Ecto neural progenitor cell (in vitro differentiated cells): ENCODE measurements around the gene MRPL48.
"Not testable (repeated sequence)": the region's sequence is repeated elsewhere in the genome, so short reads cannot be mapped to it uniquely, and the experiment has no call there.

Source experiments
- DNase-seq: peaks from one replicate; pipeline ENCODE4 v3.0.0-alpha.2; 2018; ENCODE audit warnings: low spot score

Gene MRPL48

GRCh38 chr11:73779084-73779902 is 8.4 kb upstream of the MRPL48 start:
- peak; percentile 97 for DNase-seq

DNA sequence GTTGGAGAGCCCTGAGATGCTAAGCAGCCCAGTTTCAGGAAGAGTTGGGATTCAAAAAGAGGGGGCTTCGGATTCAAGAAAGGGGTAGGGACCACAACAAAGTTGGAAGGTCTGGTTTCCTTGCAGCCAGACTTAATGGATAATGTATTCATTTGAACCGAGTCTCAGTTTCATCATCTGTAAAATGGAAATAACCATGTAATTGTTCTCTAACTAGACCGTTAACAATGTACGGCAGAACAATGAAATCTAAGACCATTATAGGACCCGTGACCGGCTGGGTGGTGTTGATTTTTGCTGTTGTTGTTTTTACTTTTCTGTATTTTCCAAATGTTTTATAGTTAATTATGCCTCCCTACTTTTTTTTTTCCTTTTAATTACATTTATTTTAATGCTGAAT is 6.4 kb upstream of the MRPL48 start:
- DNase-seq, result no peak

GRCh38 chr11:73783483-73784020 is 4.1 kb upstream of the MRPL48 start:
- DNase-seq, result no peak

DNA sequence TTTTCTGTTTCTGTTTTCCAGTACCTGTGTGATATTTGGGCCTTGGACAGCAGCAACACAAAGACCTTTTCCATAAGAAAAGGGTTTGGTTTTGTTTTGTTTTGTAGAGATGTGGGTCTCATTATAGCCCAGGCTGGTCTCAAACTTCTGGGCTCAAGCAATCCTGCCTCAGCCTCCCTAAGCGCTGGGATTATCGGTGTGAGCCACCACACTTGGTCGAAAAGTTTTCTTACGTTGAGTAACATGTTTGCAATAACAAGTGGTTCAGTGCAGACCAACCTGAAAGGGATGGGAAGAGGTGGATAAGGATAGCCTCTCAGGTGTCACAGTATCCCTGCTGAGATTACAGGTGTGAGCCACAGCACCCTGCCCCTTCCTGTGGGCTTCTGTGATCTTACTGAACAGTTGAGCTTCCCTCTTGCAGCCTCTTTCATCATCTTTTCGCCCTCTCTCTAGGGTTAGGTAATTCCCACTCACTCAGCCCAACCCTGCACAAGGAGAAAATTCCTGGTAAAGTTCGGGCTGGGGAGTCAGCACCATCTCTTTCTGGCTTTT is 3.5 kb upstream of the MRPL48 start:
- no peak for DNase-seq

DNA sequence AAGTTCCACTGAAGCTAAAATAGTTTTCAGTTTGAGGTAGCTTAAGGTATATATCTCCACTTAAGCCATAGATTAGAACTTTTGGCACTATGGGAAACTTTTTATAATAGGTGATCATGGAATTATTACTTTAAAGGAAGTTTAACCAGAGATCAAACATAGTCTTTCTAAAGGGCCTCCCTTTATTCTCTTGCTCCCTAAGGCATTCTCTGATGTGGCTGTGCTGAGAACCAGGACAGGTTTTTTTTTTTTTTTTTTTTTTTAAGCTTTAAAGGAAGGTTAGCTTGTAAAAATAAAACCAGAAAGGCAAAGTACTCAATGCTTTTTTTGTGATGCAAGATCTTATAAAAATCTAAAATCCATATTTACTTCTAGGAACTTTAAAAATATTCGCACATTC is 2.9 kb upstream of the MRPL48 start:
- DNase-seq, result no peak

- not testable (repeated sequence) for DNase-seq
These were observed 2.2 kb upstream of the MRPL48 start for GRCh38 chr11:73785467-73785866.

DNA sequence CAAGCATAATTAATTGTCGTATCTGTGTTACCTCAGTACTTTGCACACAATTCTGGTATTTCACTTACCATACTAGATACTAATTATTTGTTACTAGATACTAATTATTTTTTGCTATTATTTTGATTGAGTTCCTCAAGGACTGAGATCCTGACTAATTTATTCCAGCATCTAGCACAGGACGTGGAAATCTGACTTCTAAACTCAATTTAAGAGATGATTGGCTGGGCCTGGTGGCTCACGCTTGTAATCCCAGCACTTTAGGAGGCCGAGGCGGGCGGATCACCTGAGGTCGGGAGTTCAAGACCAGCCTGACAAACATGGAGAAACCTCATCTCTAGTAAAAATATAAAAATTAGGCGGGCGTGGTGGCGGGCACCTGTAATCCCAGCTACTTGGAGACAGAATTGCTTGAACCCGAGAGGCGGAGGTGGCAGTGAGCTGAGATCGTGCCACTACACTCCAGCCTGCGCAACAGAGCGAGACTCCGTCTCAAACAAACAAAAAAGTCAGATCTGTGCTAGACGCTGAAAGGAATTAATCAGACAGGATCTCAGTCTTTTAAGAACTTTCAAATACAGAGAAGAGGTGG is 527 bp upstream of the MRPL48 start:
- DNase-seq, result no peak

- DNase-seq, result no peak
These were observed 1.6 kb downstream of the MRPL48 start for GRCh38 chr11:73789279-73789670.

- no peak for DNase-seq
These were observed 4.9 kb downstream of the MRPL48 start for GRCh38 chr11:73792584-73792983.

DNA sequence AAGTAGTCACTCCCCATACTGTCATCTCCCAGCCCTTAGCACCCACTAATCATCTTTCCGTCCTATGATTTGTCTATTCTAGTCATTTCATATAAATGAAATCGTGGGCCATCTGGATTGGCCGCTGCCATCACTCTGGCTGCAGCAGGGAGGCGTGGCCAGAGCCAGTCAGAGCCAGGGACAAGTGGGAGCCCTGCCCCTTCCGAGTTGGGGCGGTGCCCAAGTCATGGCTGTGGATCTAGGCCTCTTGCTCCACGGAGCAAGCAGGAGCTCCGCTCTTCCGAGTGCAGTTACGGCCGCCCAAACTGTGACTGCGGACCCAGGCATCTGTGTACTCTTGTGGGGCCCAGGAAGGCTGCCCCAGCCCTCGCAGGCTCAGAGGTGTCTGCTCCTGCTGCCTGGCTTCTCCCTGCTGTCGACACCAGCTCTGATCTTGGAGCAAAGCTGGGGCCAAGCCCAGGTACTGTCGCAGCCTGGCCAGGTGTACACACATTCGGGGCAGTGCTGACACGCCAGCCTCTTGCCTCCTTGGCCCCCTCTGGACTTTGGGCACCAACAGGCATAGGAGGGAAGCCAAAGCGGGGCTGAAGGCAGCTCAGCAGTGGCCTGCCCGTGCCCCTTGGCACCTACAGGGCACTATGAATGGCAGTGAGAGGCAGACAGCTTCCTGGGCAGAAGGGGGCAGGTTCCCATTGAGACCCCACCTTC is 8.4 kb downstream of the MRPL48 start:
- DNase-seq, result peak; percentile 57

- DNase-seq, result no peak
These were observed 9.8 kb downstream of the MRPL48 start for GRCh38 chr11:73797457-73797856.

GRCh38 chr11:73800276-73800806 is 12.7 kb downstream of the MRPL48 start:
- no peak for DNase-seq

GRCh38 chr11:73801136-73801535 is 13.5 kb downstream of the MRPL48 start:
- DNase-seq, result no peak

DNA sequence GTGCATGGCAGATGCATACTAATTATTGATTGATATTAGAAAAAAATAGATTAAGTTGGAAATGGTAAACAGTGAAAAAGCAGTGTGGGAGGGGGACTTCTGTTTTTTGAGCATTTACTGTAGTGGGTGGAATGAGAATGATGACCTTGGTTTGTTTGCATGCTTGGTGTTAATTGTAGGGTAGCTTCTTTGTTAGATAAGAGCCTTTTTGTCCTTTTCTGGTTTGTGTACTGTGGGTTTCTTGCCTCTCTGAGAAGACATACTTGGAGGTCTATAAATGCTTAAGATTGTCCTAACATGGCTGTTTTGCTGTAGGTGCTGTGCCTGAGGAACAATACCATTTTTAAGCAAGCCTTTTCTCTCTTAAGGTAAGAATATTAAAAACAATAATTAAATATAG is 17.0 kb downstream of the MRPL48 start:
- DNase-seq, result no peak

- no peak for DNase-seq
These were observed 20.4 kb downstream of the MRPL48 start for GRCh38 chr11:73808052-73808451.

- DNase-seq, result no peak
These were observed 23.0 kb downstream of the MRPL48 start for GRCh38 chr11:73810637-73811036.

DNA sequence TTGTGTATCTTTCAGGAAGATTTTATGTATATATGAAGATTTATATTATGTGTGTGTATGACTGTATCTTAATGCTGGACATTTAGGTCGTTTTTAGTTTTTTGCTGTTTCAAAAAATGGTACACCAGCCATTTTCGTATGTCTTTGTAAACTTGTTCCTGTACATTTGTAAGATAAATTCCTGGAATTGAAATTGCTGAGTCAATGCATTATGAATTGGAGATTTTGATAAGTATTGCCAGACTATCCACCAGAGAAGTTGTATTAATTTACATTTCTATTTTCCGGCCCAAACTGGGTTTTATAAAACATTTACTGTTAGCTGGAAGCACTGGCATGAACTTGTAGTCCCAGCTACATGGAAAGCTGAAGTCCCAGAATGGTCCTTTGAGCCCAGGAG is 24.6 kb downstream of the MRPL48 start:
- DNase-seq, result no peak

DNA sequence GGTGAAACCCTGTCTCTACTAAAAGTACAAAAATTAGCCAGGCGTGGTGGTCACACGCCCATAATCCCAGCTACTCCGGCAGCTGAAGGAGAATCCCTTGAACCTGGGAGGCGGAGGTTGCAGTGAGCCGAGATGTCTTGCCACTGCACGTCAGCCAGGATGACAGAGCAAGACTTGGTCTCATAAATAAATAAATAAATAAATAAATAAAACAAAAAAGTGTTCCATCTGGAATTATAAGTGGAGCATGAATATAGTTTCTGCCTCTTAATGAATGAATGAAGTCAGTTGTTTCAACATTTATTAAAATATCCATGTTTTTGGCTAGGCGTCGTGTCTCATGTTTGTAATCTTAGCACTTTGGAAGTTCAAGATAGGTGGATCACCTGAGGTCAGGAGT is 27.1 kb downstream of the MRPL48 start:
- no peak for DNase-seq

- DNase-seq, result no peak
These were observed 31.2 kb downstream of the MRPL48 start for GRCh38 chr11:73818846-73819245.

DNA sequence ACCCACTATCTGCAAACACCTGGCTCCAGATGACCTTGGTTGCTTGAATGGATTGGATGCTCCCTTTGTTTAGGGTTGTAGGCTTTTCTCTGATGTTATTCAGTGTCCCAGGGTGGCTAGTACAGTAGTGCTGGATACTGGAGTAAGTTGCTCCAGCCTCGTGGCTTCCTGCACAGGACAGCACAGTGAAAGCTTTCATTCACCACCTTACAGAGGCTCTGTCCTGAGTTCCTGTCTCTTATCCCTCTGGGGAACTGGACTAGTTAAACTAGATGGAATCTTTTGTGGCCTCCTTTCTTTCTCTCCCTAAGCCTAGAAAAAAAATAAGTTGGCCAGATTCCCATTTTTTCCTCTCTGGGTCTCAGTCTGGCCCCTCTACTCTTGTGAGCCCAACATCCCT is 42.6 kb downstream of the MRPL48 start:
- DNase-seq, result no peak

DNA sequence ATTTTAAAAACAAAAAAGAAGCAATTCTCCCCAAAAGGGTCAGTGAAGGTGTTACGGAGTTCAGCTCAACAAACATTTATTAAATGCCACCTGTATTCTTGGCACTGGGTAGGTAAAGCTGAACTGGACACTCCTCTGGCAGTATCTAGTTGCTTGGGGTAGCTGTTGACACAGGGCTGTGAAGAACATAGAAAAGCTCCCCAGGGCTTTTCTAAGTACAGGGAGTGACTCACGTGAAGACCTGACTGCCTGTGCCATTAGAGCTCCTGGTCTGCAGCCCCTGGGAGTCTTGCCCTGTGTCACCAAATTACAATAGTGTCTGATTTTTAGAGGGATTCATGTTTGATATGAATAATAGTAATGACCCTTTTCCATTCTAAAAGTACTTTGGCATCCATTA is 45.4 kb downstream of the MRPL48 start:
- DNase-seq, result no peak

GRCh38 chr11:73838443-73839122 is 50.9 kb downstream of the MRPL48 start:
- no peak for DNase-seq
